H7 (cell line): ENCODE results near the gene TCF7L1. TPM values are rescaled to one million over a fixed set of nuclear protein-coding genes. Genes with fewer than 3 reads are reported as not detected.
"Not testable (repeated sequence)": the region's sequence is repeated elsewhere in the genome, so short reads cannot be mapped to it uniquely, and the experiment has no call there.

Source experiments
- DNase-seq: peaks from one replicate; pipeline ENCODE4 v3.0.0; 2012
- H3K27me3 ChIP-seq: 2 replicates; pipeline ENCODE4 v1.6.0; 2011; ENCODE audit warnings: mild to moderate bottlenecking, low read length; ENCODE audit not compliant: control insufficient read depth, insufficient read depth
- H3K36me3 ChIP-seq: replicated peaks from 2 replicates; pipeline ENCODE4 v1.5.1; 2011; ENCODE audit warnings: low read length; ENCODE audit not compliant: control insufficient read depth, insufficient read depth
- H3K4me3 ChIP-seq: 2 replicates; pipeline ENCODE4 v1.5.1; 2011; ENCODE audit warnings: low read depth, mild to moderate bottlenecking, control low read depth, low read length, moderate library complexity; ENCODE audit not compliant: insufficient read depth
- total RNA-seq: library from RNA; depleted of rRNA; stranded (reverse); fragments of >200 nt; shearing (Covaris generic); gene quantifications from 2 replicates; pipeline ENCODE4 v1.2.3, GENCODE V29; 2014

TCF7L1 gene
- total RNA-seq, 1 experiment from 2014 or later, result 9.9 TPM

GRCh38 chr2:85333877-85334276, 200.7 kb downstream of the TCF7L1 start:
- DNase-seq, H3K36me3 ChIP-seq, H3K4me3 ChIP-seq, H3K27me3 ChIP-seq: not testable (repeated sequence)

GRCh38 chr2:85334928-85335327, 201.7 kb downstream of the TCF7L1 start:
- no peaks in the 10 kb centered on the region for H3K27me3 ChIP-seq
- H3K4me3 ChIP-seq, result no peak overlapping the region

GRCh38 chr2:85340034-85340892, 207.1 kb downstream of the TCF7L1 start:
- H3K27me3 ChIP-seq, result no peaks in the 10 kb centered on the region
- peak; percentile 29 for DNase-seq

More at GRCh38 chr2:85334928-85335327, 201.7 kb downstream of the TCF7L1 start:
- peak; percentile 15 for DNase-seq
- no peaks in the 10 kb centered on the region for H3K36me3 ChIP-seq

GRCh38 chr2:85341269-85342029, 208.3 kb downstream of the TCF7L1 start:
- peak; percentile 18 for DNase-seq
- no peak overlapping the region for H3K4me3 ChIP-seq
- H3K27me3 ChIP-seq, result no peaks in the 10 kb centered on the region
- peaks cover under 1% of the 10 kb centered on the region; the same call in 1 of the 2 replicates for H3K36me3 ChIP-seq

More at GRCh38 chr2:85340034-85340892, 207.1 kb downstream of the TCF7L1 start:
- Histone ChIP-seq H3K36me3 (no peaks in the 10 kb centered on the region), H3K4me3 (no peak overlapping the region)

- Histone ChIP-seq H3K27me3 (no peaks in the 10 kb centered on the region), H3K36me3 (peaks cover 1% of the 10 kb centered on the region; the same call in 1 of the 2 replicates), H3K4me3 (no peak overlapping the region)
- DNase-seq, result peak; percentile 73
Measured at GRCh38 chr2:85342156-85342555, 209.0 kb downstream of the TCF7L1 start.

- peak; percentile 15 for DNase-seq
- not testable (repeated sequence) for H3K4me3 ChIP-seq, H3K36me3 ChIP-seq, H3K27me3 ChIP-seq
Measured at GRCh38 chr2:85343207-85343895, 210.2 kb downstream of the TCF7L1 start.

- H3K36me3 ChIP-seq, result peaks cover 3% of the 10 kb centered on the region
- H3K4me3 ChIP-seq, result no peak overlapping the region
- no peaks in the 10 kb centered on the region for H3K27me3 ChIP-seq
- DNase-seq, result no peak
Measured at GRCh38 chr2:85344356-85344954, 211.3 kb downstream of the TCF7L1 start.

GRCh38 chr2:85347599-85347998, 214.4 kb downstream of the TCF7L1 start:
- no peaks in the 10 kb centered on the region for H3K27me3 ChIP-seq
- H3K36me3 ChIP-seq, result peaks cover 11% of the 10 kb centered on the region
- no peak overlapping the region for H3K4me3 ChIP-seq
- DNase-seq, result no peak

- H3K27me3 ChIP-seq, result no peaks in the 10 kb centered on the region
- peaks cover 12% of the 10 kb centered on the region for H3K36me3 ChIP-seq
- H3K4me3 ChIP-seq, result peak overlapping the region; percentile 82
- DNase-seq, result no peak
Measured at GRCh38 chr2:85353876-85354285, 220.7 kb downstream of the TCF7L1 start.

GRCh38 chr2:85354286-85355072, 221.3 kb downstream of the TCF7L1 start, which contains the start of the genes ELMOD3 and RETSAT:
TSS of gene ELMOD3 (plus strand) at chr2:85354769. CDS start at chr2:85357199, 2,430 bp downstream.
TSS of gene RETSAT (minus strand) at chr2:85354528. CDS start at chr2:85354507, 21 bp downstream.
- peak; percentile 97 for DNase-seq
- H3K4me3 ChIP-seq, result peak within 1 kb of the TSS; percentile 82
- H3K27me3 ChIP-seq, result no peaks in the 10 kb centered on the region
- peaks cover 10% of the 10 kb centered on the region for H3K36me3 ChIP-seq

- DNase-seq, result peak; percentile 48
- peak overlapping the region; percentile 82 for H3K4me3 ChIP-seq
- H3K36me3 ChIP-seq, result peaks cover 6% of the 10 kb centered on the region
- H3K27me3 ChIP-seq, result no peaks in the 10 kb centered on the region
Measured at GRCh38 chr2:85355073-85355410, 221.8 kb downstream of the TCF7L1 start.

GRCh38 chr2:85355521-85355920, 222.3 kb downstream of the TCF7L1 start:
- peaks cover 4% of the 10 kb centered on the region for H3K36me3 ChIP-seq
- H3K27me3 ChIP-seq, result no peaks in the 10 kb centered on the region
- H3K4me3 ChIP-seq, result peak overlapping the region; percentile 82; the same call in 1 of the 2 replicates
- DNase-seq, result no peak

GRCh38 chr2:85356186-85356585, 223.0 kb downstream of the TCF7L1 start:
- Histone ChIP-seq H3K27me3 (no peaks in the 10 kb centered on the region), H3K4me3 (no peak overlapping the region), H3K36me3 (peaks cover 4% of the 10 kb centered on the region)
- no peak for DNase-seq
